K562 (cell line): Measurements from ENCODE around the gene DDAH2. TPM values are rescaled to one million over a fixed set of nuclear protein-coding genes. Genes with fewer than 3 reads are reported as not detected.

ENCODE experiments used
- microRNA-seq: library from miRNA; unstranded; fragments of <30 nt; microRNA quantifications from one replicate; pipeline ENCODE4, GENCODE V29; 2018; ENCODE audit warnings: borderline microRNAs expressed
- polyA plus RNA-seq, 8 experiments: library from polyadenylated mRNA; depleted of rRNA in 4 of 8; stranded (reverse) in 5 of 8; unstranded in 3 of 8; fragments of >200 nt; fragmentation: Nextera tagmentation in 2 of 8; fragmentation: Illumina TruSeq in 1 of 8; extraction: Ambion mirVana in 2 of 8; extraction: Trizol in 1 of 8; gene quantifications; 2 replicates each; pipeline versions ENCODE4 v1.2.1 to v1.2.3, GENCODE V29; 2011 to 2014; ENCODE audit warnings: inconsistent platforms in 1 of 8, missing spikeins in 1 of 8
- small RNA-seq: library from RNA; depleted of rRNA; stranded (forward); fragments of <200 nt; gene quantifications from one replicate; pipeline ENCODE3, GENCODE V24; 2014
- total RNA-seq, 7 experiments: library from RNA; depleted of rRNA in 6 of 7; stranded (reverse); fragments of >200 nt in 6 of 7; fragmentation: Illumina TruSeq in 2 of 7; extraction: Trizol in 2 of 7; gene quantifications; 2 replicates each; pipeline versions ENCODE4 v1.2.1 to v1.2.3, GENCODE V29; 2011 to 2021; ENCODE audit warnings: low replicate concordance in 1 of 7

Gene DDAH2
- total and polyA plus RNA-seq, 9 of the 15 experiments (the other 6 are each of a cell fraction or from before 2014, with no cell fraction given) = 1.8 to 45.4 (median 21.4) TPM

Small RNA genes within 50 kb of the gene (microRNA-seq; reads per million reads assigned to microRNA genes)
- 1.3 reads per million, percentile 14 among the genes with 10 or more reads in this experiment for gene MIR4646

Small RNA genes within 50 kb of the gene (small RNA-seq; reads per million reads assigned to genes)
- not detected for gene LY6G6D
- gene MIR4646 = not detected
- not detected for gene MSH5-SAPCD1
- gene RF00019 = not detected
- not detected for gene RNU6-850P
- not detected for gene SAPCD1

Other genes with a start within 250 kb of the DDAH2 start
Only the 7 nearest of the 42 such genes appear.
- gene ABHD16A, start 26.0 kb downstream of the DDAH2 start, total RNA-seq (2014; rRNA removed) = 104 and 131 TPM in 2 replicates
- gene ABHD16A, start 26.0 kb downstream of the DDAH2 start, total RNA-seq (2014; rRNA removed; fragmentation: Illumina TruSeq; extraction: Trizol) = 61.6 and 75.6 TPM in 2 replicates
- gene ABHD16A, start 26.0 kb downstream of the DDAH2 start, total RNA-seq (2015; rRNA removed; fragmentation: Illumina TruSeq; extraction: Trizol) = 81.6 and 82.8 TPM in 2 replicates
- gene ABHD16A, start 26.0 kb downstream of the DDAH2 start, total RNA-seq (2021) = 104 and 106 TPM in 2 replicates
- 113 and 137 TPM in 2 replicates for gene ABHD16A, start 26.0 kb downstream of the DDAH2 start, polyA plus RNA-seq (2011; rRNA removed)
- gene ABHD16A, start 26.0 kb downstream of the DDAH2 start, polyA plus RNA-seq (2014; fragmentation: Illumina TruSeq; extraction: Trizol) = 70.0 and 79.3 TPM in 2 replicates
- gene ABHD16A, start 26.0 kb downstream of the DDAH2 start, polyA plus RNA-seq (2014; fragmentation: Nextera tagmentation; extraction: Ambion mirVana) = 10 to 100 TPM; 25.8 to 49.7 TPM
- 120 and 122 TPM in 2 replicates for gene ABHD16A, start 26.0 kb downstream of the DDAH2 start, polyA plus RNA-seq (2014; rRNA removed)
- gene LY6G6F, start 22.4 kb downstream of the DDAH2 start, total RNA-seq (2014; rRNA removed) = 0.50 TPM in 1 of 2 replicates, not detected in the other
- gene LY6G6F, start 22.4 kb downstream of the DDAH2 start, total RNA-seq (2014; rRNA removed; fragmentation: Illumina TruSeq; extraction: Trizol) = 0.35 TPM in 1 of 2 replicates, not detected in the other
- gene LY6G6F, start 22.4 kb downstream of the DDAH2 start, total RNA-seq (2015; rRNA removed; fragmentation: Illumina TruSeq; extraction: Trizol) = 0.14 TPM in 1 of 2 replicates, not detected in the other
- gene LY6G6F, start 22.4 kb downstream of the DDAH2 start, total RNA-seq (2021) = 0.18 TPM in 1 of 2 replicates, not detected in the other
- 0.20 TPM in 1 of 2 replicates, not detected in the other for gene LY6G6F, start 22.4 kb downstream of the DDAH2 start, polyA plus RNA-seq (2011; rRNA removed)
- 0.33 and 0.39 TPM in 2 replicates for gene LY6G6F, start 22.4 kb downstream of the DDAH2 start, polyA plus RNA-seq (2014; fragmentation: Illumina TruSeq; extraction: Trizol)
- gene LY6G6F, start 22.4 kb downstream of the DDAH2 start, polyA plus RNA-seq (2014; fragmentation: Nextera tagmentation; extraction: Ambion mirVana) = under 1 TPM; 0.28 to 0.49 TPM
- 1.1 TPM in 1 of 2 replicates, not detected in the other for gene LY6G6F, start 22.4 kb downstream of the DDAH2 start, polyA plus RNA-seq (2014; rRNA removed)
- not detected in 2 replicates for gene LY6G6D, start 14.0 kb downstream of the DDAH2 start, total RNA-seq (2014; rRNA removed)
- not detected in 2 replicates for gene LY6G6D, start 14.0 kb downstream of the DDAH2 start, total RNA-seq (2014; rRNA removed; fragmentation: Illumina TruSeq; extraction: Trizol)
- not detected in 2 replicates for gene LY6G6D, start 14.0 kb downstream of the DDAH2 start, total RNA-seq (2015; rRNA removed; fragmentation: Illumina TruSeq; extraction: Trizol)
- gene LY6G6D, start 14.0 kb downstream of the DDAH2 start, total RNA-seq (2021) = not detected in 2 replicates
- gene LY6G6D, start 14.0 kb downstream of the DDAH2 start, polyA plus RNA-seq (2011; rRNA removed) = 0.38 TPM in 1 of 2 replicates, not detected in the other
- gene LY6G6D, start 14.0 kb downstream of the DDAH2 start, polyA plus RNA-seq (2014; fragmentation: Illumina TruSeq; extraction: Trizol) = not detected in 2 replicates
- gene LY6G6D, start 14.0 kb downstream of the DDAH2 start, polyA plus RNA-seq (2014; fragmentation: Nextera tagmentation; extraction: Ambion mirVana) = under 1 TPM in 1 of 2 experiments, not detected in 1; 0.30 TPM
- gene LY6G6D, start 14.0 kb downstream of the DDAH2 start, polyA plus RNA-seq (2014; rRNA removed) = not detected in 2 replicates
- gene LY6G6C, start 7.6 kb downstream of the DDAH2 start, total RNA-seq (2014; rRNA removed) = not detected in 2 replicates
- gene LY6G6C, start 7.6 kb downstream of the DDAH2 start, total RNA-seq (2014; rRNA removed; fragmentation: Illumina TruSeq; extraction: Trizol) = not detected in 2 replicates
- not detected in 2 replicates for gene LY6G6C, start 7.6 kb downstream of the DDAH2 start, total RNA-seq (2015; rRNA removed; fragmentation: Illumina TruSeq; extraction: Trizol)
- gene LY6G6C, start 7.6 kb downstream of the DDAH2 start, total RNA-seq (2021) = 0.20 TPM in 1 of 2 replicates, not detected in the other
- gene LY6G6C, start 7.6 kb downstream of the DDAH2 start, polyA plus RNA-seq (2011; rRNA removed) = 0.20 and 0.35 TPM in 2 replicates
- 0.33 TPM in 1 of 2 replicates, not detected in the other for gene LY6G6C, start 7.6 kb downstream of the DDAH2 start, polyA plus RNA-seq (2014; fragmentation: Illumina TruSeq; extraction: Trizol)
- gene LY6G6C, start 7.6 kb downstream of the DDAH2 start, polyA plus RNA-seq (2014; fragmentation: Nextera tagmentation; extraction: Ambion mirVana) = under 1 TPM in 1 of 2 experiments, not detected in 1; 0.06 TPM
- gene LY6G6C, start 7.6 kb downstream of the DDAH2 start, polyA plus RNA-seq (2014; rRNA removed) = 0.09 TPM in 1 of 2 replicates, not detected in the other
- gene MPIG6B, start 5.9 kb downstream of the DDAH2 start, total RNA-seq (2014; rRNA removed) = 0.45 TPM in 1 of 2 replicates, not detected in the other
- 0.11 and 0.13 TPM in 2 replicates for gene MPIG6B, start 5.9 kb downstream of the DDAH2 start, total RNA-seq (2014; rRNA removed; fragmentation: Illumina TruSeq; extraction: Trizol)
- 0.14 TPM in 1 of 2 replicates, not detected in the other for gene MPIG6B, start 5.9 kb downstream of the DDAH2 start, total RNA-seq (2015; rRNA removed; fragmentation: Illumina TruSeq; extraction: Trizol)
- 0.47 and 0.75 TPM in 2 replicates for gene MPIG6B, start 5.9 kb downstream of the DDAH2 start, total RNA-seq (2021)
- 0.24 and 0.30 TPM in 2 replicates for gene MPIG6B, start 5.9 kb downstream of the DDAH2 start, polyA plus RNA-seq (2011; rRNA removed)
- gene MPIG6B, start 5.9 kb downstream of the DDAH2 start, polyA plus RNA-seq (2014; fragmentation: Illumina TruSeq; extraction: Trizol) = 0.75 and 0.77 TPM in 2 replicates
- under 1 TPM; 0.15 to 0.32 TPM for gene MPIG6B, start 5.9 kb downstream of the DDAH2 start, polyA plus RNA-seq (2014; fragmentation: Nextera tagmentation; extraction: Ambion mirVana)
- 0.27 and 1.2 TPM in 2 replicates for gene MPIG6B, start 5.9 kb downstream of the DDAH2 start, polyA plus RNA-seq (2014; rRNA removed)
- 1,815 and 2,459 TPM in 2 replicates for gene CLIC1, start 7.2 kb upstream of the DDAH2 start, total RNA-seq (2014; rRNA removed)
- 1,777 and 1,808 TPM in 2 replicates for gene CLIC1, start 7.2 kb upstream of the DDAH2 start, total RNA-seq (2014; rRNA removed; fragmentation: Illumina TruSeq; extraction: Trizol)
- 1,968 and 1,998 TPM in 2 replicates for gene CLIC1, start 7.2 kb upstream of the DDAH2 start, total RNA-seq (2015; rRNA removed; fragmentation: Illumina TruSeq; extraction: Trizol)
- gene CLIC1, start 7.2 kb upstream of the DDAH2 start, total RNA-seq (2021) = 1,487 and 1,494 TPM in 2 replicates
- gene CLIC1, start 7.2 kb upstream of the DDAH2 start, polyA plus RNA-seq (2011; rRNA removed) = 1,850 and 2,419 TPM in 2 replicates
- 2,238 and 2,336 TPM in 2 replicates for gene CLIC1, start 7.2 kb upstream of the DDAH2 start, polyA plus RNA-seq (2014; fragmentation: Illumina TruSeq; extraction: Trizol)
- 1,000 to 10,000 TPM; 1,267 to 1,594 TPM for gene CLIC1, start 7.2 kb upstream of the DDAH2 start, polyA plus RNA-seq (2014; fragmentation: Nextera tagmentation; extraction: Ambion mirVana)
- 1,650 and 1,824 TPM in 2 replicates for gene CLIC1, start 7.2 kb upstream of the DDAH2 start, polyA plus RNA-seq (2014; rRNA removed)
- 21.1 and 34.7 TPM in 2 replicates for gene MSH5, start 10.7 kb upstream of the DDAH2 start, total RNA-seq (2014; rRNA removed)
- 46.6 and 47.6 TPM in 2 replicates for gene MSH5, start 10.7 kb upstream of the DDAH2 start, total RNA-seq (2014; rRNA removed; fragmentation: Illumina TruSeq; extraction: Trizol)
- 34.3 and 37.9 TPM in 2 replicates for gene MSH5, start 10.7 kb upstream of the DDAH2 start, total RNA-seq (2015; rRNA removed; fragmentation: Illumina TruSeq; extraction: Trizol)
- 75.4 and 82.7 TPM in 2 replicates for gene MSH5, start 10.7 kb upstream of the DDAH2 start, total RNA-seq (2021)
- gene MSH5, start 10.7 kb upstream of the DDAH2 start, polyA plus RNA-seq (2011; rRNA removed) = 104 and 202 TPM in 2 replicates
- 52.5 and 52.8 TPM in 2 replicates for gene MSH5, start 10.7 kb upstream of the DDAH2 start, polyA plus RNA-seq (2014; fragmentation: Illumina TruSeq; extraction: Trizol)
- gene MSH5, start 10.7 kb upstream of the DDAH2 start, polyA plus RNA-seq (2014; fragmentation: Nextera tagmentation; extraction: Ambion mirVana) = 10 to 100 TPM; 12.5 to 14.0 TPM
- 80.2 and 84.7 TPM in 2 replicates for gene MSH5, start 10.7 kb upstream of the DDAH2 start, polyA plus RNA-seq (2014; rRNA removed)